ENCODE results near the gene ADAMTS13. TPM values are rescaled to one million over a fixed set of nuclear protein-coding genes. Genes with fewer than 3 reads are reported as not detected.

ADAMTS13 gene
- total RNA-seq, 4 donors from 2014 or later, result 1.0 to 2.2 (median 1.4) TPM

GRCh38 chr9:133382507-133383141 lies 39.5 kb upstream of the ADAMTS13 start:
- no peaks in the 10 kb centered on the region for H3K27me3 ChIP-seq
- no peaks in the 10 kb centered on the region for H3K9me3 ChIP-seq
- intact Hi-C loops (cut with DNase I; ENCODE audit: low total_unique reads) (no loop called here), in situ Hi-C loops (cut with MboI; ENCODE audit: low sequenced_read_pairs in 4 of 4) (no loop called here)
- ATAC-seq, result no peak
- H3K4me1 ChIP-seq, result no peaks in the 10 kb centered on the region
- DNase-seq, result no peak
- no peaks in the 10 kb centered on the region for H3K36me3 ChIP-seq
- no peak overlapping the region for H3K27ac ChIP-seq
- TF ChIP-seq POLR2A (IDR thresholded peaks at IDR 0.05), result no peak
- TF ChIP-seq CTCF (IDR thresholded peaks at IDR 0.05 in 4 of 5, conservative IDR thresholded peaks at IDR 0.05 in 1 of 5), result no peak
- H3K4me3 ChIP-seq, result no peak overlapping the region

DNA sequence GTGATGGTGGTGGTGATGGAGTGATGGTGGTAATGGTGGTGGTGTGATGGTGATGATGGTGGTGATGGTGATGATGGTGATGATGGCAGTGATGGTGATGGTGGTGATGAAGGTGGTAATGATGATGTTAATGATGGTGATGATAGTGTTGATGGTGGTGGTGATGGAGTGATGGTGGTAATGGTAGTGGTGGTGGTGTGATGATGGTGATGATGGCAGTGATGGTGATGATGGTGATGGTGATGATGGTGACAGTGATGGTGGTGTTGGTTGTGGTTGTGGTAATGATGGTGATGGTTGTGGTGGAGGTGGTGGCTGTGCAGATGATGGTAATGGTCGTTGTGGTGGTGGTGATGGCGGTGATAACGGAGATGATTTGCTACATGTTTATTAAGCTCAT lies 38.7 kb upstream of the ADAMTS13 start:
- Histone ChIP-seq H3K27me3 (no peaks in the 10 kb centered on the region), H3K4me1 (no peaks in the 10 kb centered on the region), H3K9me3 (no peaks in the 10 kb centered on the region), H3K36me3 (no peaks in the 10 kb centered on the region), H3K4me3 (no peak overlapping the region), H3K27ac (no peak overlapping the region)
- TF ChIP-seq CTCF (IDR thresholded peaks at IDR 0.05 in 4 of 5, conservative IDR thresholded peaks at IDR 0.05 in 1 of 5) (no peak), POLR2A (IDR thresholded peaks at IDR 0.05) (no peak)
- ATAC-seq (no peak), DNase-seq (no peak)
- in situ Hi-C loops (cut with MboI; ENCODE audit: low sequenced_read_pairs in 4 of 4) (no loop called here), intact Hi-C loops (cut with DNase I; ENCODE audit: low total_unique reads) (no loop called here)

DNA sequence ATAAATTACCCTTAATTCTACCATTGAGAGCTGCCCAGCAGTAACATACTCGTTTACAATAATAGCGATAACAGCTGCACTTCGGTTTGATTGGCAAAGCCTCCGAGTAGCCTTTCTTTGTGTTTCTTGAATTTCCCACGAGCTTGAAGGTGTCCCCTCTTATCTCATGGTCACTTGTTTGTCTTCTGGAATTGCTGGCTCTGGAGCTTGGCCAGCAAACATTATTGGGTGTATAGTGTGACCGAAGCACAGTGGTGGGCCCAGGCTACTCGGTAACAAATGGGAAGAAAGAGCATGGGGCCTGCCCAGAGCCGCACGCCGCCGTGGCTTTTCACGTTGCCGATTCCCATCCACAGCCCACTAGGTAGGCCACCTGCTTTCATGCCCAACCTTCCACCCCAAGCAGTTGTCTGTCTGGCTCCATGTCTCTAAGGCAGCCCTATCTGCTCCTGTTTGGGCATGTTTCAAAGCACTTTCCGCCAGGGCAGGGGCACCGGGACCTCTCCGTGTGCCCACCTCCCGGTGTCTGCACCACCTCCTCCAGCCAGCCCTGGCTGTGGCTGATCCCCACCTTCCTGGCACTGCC lies 37.3 kb upstream of the ADAMTS13 start:
- in situ Hi-C loops (cut with MboI; ENCODE audit: low sequenced_read_pairs in 4 of 4), result no loop called here
- DNase-seq, result no peak

DNA sequence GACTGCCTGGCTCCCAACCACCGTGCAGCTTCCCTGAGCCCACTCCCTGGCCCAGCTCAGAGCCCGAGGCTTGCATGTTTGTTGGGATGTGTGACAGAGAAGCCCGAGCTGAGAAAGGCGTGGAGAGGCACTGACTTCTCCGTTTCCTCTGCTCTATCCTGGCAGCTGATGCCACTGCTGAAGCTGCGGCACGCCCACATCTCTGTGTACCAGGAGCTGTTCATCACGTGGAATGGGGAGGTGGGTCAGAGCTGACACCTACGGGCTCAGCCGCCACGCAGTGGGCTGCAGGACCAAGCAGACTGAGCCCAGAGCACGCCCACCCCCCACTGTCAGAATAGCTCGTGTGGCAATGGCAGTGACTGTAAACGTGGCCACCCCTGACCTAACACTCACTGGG lies 36.7 kb upstream of the ADAMTS13 start:
- intact Hi-C loops (cut with DNase I; ENCODE audit: low total_unique reads), result no loop called here
- Histone ChIP-seq H3K27me3 (peaks cover 0 to 2% (median 0%) of the 10 kb centered on the region in 3 donors), H3K9me3 (no peaks in the 10 kb centered on the region), H3K4me1 (no peaks in the 10 kb centered on the region), H3K36me3 (no peaks in the 10 kb centered on the region), H3K4me3 (no peak overlapping the region), H3K27ac (no peak overlapping the region)
- no peak for DNase-seq
- TF ChIP-seq POLR2A (IDR thresholded peaks at IDR 0.05) (no peak), CTCF (IDR thresholded peaks at IDR 0.05 in 4 of 5, conservative IDR thresholded peaks at IDR 0.05 in 1 of 5) (no peak)
- in situ Hi-C loops (cut with MboI; ENCODE audit: low sequenced_read_pairs in 4 of 4), result no loop called here
- ATAC-seq, result no peak

More for the DNA sequence above, 37.3 kb upstream of the ADAMTS13 start:
- intact Hi-C loops (cut with DNase I; ENCODE audit: low total_unique reads), result no loop called here
- TF ChIP-seq CTCF (IDR thresholded peaks at IDR 0.05 in 4 of 5, conservative IDR thresholded peaks at IDR 0.05 in 1 of 5) (no peak), POLR2A (IDR thresholded peaks at IDR 0.05) (no peak)
- ATAC-seq, result no peak
- Histone ChIP-seq H3K4me3 (no peak overlapping the region), H3K27me3 (no peaks in the 10 kb centered on the region), H3K9me3 (no peaks in the 10 kb centered on the region), H3K4me1 (no peaks in the 10 kb centered on the region), H3K27ac (no peak overlapping the region), H3K36me3 (no peaks in the 10 kb centered on the region)
